Measurements from ENCODE around the gene ACADSB. TPM values are rescaled to one million over a fixed set of nuclear protein-coding genes. Genes with fewer than 3 reads are reported as not detected.

ACADSB gene
- total and polyA plus RNA-seq, 7 experiments from 2014 or later, result 23.7 to 47.0 (median 27.3) TPM

Other genes starting within 250 kb of the ACADSB start
- gene CUZD1, start 163.1 kb upstream of the ACADSB start, total RNA-seq, result 1 to 10 TPM in 3 of 5 experiments, under 1 TPM in 2; 0.34 to 5.2 (median 2.9) TPM
- 1 to 10 TPM; 1.5 to 3.8 TPM for gene CUZD1, start 163.1 kb upstream of the ACADSB start, polyA plus RNA-seq
- 10 to 100 TPM in 4 of 5 experiments, 1 to 10 TPM in 1; 9.9 to 13.5 (median 11.4) TPM for gene FAM24B, start 129.4 kb upstream of the ACADSB start, total RNA-seq
- 1 to 10 TPM; 5.0 to 9.6 TPM for gene FAM24B, start 129.4 kb upstream of the ACADSB start, polyA plus RNA-seq
- gene FAM24A, start 98.4 kb upstream of the ACADSB start, total RNA-seq, result not detected
- gene FAM24A, start 98.4 kb upstream of the ACADSB start, polyA plus RNA-seq, result not detected
- gene C10orf88, start 54.8 kb upstream of the ACADSB start, total RNA-seq, result 10 to 100 TPM in 3 of 5 experiments, 1 to 10 TPM in 2; 5.2 to 16.8 (median 12.5) TPM
- gene C10orf88, start 54.8 kb upstream of the ACADSB start, polyA plus RNA-seq, result 1 to 10 TPM; 6.9 to 8.5 TPM
- gene PSTK, start 28.6 kb upstream of the ACADSB start, total RNA-seq, result 10 to 100 TPM in 1 of 5 experiments, 1 to 10 TPM in 4; 4.3 to 13.2 (median 5.9) TPM
- 1 to 10 TPM; 8.9 to 9.3 TPM for gene PSTK, start 28.6 kb upstream of the ACADSB start, polyA plus RNA-seq
- 10 to 100 TPM; 15.8 to 57.7 (median 37.2) TPM for gene IKZF5, start 211 bp upstream of the ACADSB start, total RNA-seq
- 10 to 100 TPM; 17.8 to 25.9 TPM for gene IKZF5, start 211 bp upstream of the ACADSB start, polyA plus RNA-seq
- gene HMX3, start 127.0 kb downstream of the ACADSB start, total RNA-seq, result not detected
- gene HMX3, start 127.0 kb downstream of the ACADSB start, polyA plus RNA-seq, result not detected
- gene HMX2, start 139.1 kb downstream of the ACADSB start, total RNA-seq, result not detected
- under 1 TPM; 0.14 to 0.24 TPM for gene HMX2, start 139.1 kb downstream of the ACADSB start, polyA plus RNA-seq
- 100 to 1,000 TPM in 3 of 5 experiments, 10 to 100 TPM in 2; 91.4 to 195 (median 171) TPM for gene BUB3, start 145.4 kb downstream of the ACADSB start, total RNA-seq
- 100 to 1,000 TPM; 230 to 255 TPM for gene BUB3, start 145.4 kb downstream of the ACADSB start, polyA plus RNA-seq